HepG2 (cell line): ENCODE results near the gene HECTD4.

Experiments used
- ARNT ChIP-seq: fragments of 450-650 bp; IDR thresholded peaks from 2 replicates; pipeline ENCODE4 v1.6.1; 2017
- ASH2L ChIP-seq: fragments of 300-600, 200-600 bp; sonication (generic); IDR thresholded peaks from 2 replicates; pipeline ENCODE4 v1.7.0; 2017; ENCODE audit warnings: low read depth, mild to moderate bottlenecking, moderate library complexity, mixed read lengths, low read length; ENCODE audit not compliant: insufficient read length
- FOXA1 ChIP-seq, 2 experiments: fragments of 450-650 bp in 1 of 2; sonication (generic) in 1 of 2; formaldehyde crosslinking in 1 of 2; IDR thresholded peaks; 2 replicates each; pipeline versions ENCODE4 v1.4.0 to v1.6.1; 2016 to 2020; ENCODE audit warnings: missing genetic modification reagents in 1 of 2
- NFRKB ChIP-seq: fragments of 450-650 bp; IDR thresholded peaks from 2 replicates; pipeline ENCODE4 v1.6.1; 2017
- TARDBP ChIP-seq: sonication (generic); formaldehyde crosslinking; IDR thresholded peaks from 2 replicates; pipeline ENCODE4 v1.8.0; 2022; ENCODE audit warnings: mild to moderate bottlenecking, missing genetic modification reagents
- ZFP91 ChIP-seq: sonication (generic); formaldehyde crosslinking; IDR thresholded peaks from 2 replicates; pipeline ENCODE4 v1.9.0; 2022; ENCODE audit warnings: missing genetic modification reagents, mild to moderate bottlenecking, borderline replicate concordance
- ZNF24 ChIP-seq: fragments of 450-650 bp; IDR thresholded peaks from 2 replicates; pipeline ENCODE4 v1.6.1; 2017; ENCODE audit warnings: antibody characterized with exemption, mild to moderate bottlenecking
- TF ChIP-seq, protein P1 (sequence below): sonication (generic); formaldehyde crosslinking; IDR thresholded peaks from 2 replicates; pipeline ENCODE4 v1.9.0; 2021; ENCODE audit warnings: missing genetic modification reagents, mild to moderate bottlenecking, borderline replicate concordance
- TF ChIP-seq, protein P2 (sequence below): IDR thresholded peaks from 2 replicates; pipeline ENCODE4 v1.6.1; 2016; ENCODE audit warnings: missing biosample characterization, missing genetic modification reagents, low read depth
- TF ChIP-seq, protein P3 (sequence below): sonication (generic); formaldehyde crosslinking; IDR thresholded peaks from 2 replicates; pipeline ENCODE4 v1.9.0; 2021; ENCODE audit warnings: missing genetic modification reagents, mild to moderate bottlenecking, borderline replicate concordance

- TF ChIP-seq FOXA1 (IDR thresholded peaks at IDR 0.05) (no peak), FOXA1 (CRISPR knock-in tag; IDR thresholded peaks at IDR 0.05) (no peak), ZFP91 (CRISPR knock-in tag) (no peak), TARDBP (no peak), ARNT (no peak), ZNF24 (no peak), NFRKB (no peak), ASH2L (no peak)
- TF ChIP-seq, protein P1, sequence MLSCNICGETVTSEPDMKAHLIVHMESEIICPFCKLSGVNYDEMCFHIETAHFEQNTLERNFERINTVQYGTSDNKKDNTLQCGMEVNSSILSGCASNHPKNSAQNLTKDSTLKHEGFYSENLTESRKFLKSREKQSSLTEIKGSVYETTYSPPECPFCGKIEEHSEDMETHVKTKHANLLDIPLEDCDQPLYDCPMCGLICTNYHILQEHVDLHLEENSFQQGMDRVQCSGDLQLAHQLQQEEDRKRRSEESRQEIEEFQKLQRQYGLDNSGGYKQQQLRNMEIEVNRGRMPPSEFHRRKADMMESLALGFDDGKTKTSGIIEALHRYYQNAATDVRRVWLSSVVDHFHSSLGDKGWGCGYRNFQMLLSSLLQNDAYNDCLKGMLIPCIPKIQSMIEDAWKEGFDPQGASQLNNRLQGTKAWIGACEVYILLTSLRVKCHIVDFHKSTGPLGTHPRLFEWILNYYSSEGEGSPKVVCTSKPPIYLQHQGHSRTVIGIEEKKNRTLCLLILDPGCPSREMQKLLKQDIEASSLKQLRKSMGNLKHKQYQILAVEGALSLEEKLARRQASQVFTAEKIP (CRISPR knock-in tag) = no peak
- TF ChIP-seq, protein P2, sequence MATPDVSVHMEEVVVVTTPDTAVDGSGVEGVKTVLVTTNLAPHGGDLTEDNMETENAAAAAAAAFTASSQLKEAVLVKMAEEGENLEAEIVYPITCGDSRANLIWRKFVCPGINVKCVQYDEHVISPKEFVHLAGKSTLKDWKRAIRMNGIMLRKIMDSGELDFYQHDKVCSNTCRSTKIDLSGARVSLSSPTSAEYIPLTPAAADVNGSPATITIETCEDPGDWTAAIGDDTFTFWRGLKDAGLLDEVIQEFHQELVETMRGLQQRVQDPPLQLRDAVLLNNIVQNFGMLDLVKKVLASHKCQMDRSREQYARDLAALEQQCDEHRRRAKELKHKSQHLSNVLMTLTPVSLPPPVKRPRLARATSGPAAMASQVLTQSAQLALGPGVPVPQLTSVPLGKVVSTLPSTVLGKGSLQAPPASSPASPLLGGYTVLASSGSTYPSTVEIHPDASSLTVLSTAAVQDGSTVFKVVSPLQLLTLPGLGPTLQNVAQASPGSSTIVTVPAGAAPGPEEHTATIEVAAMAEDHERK (CRISPR knock-in tag) = no peak
- TF ChIP-seq, protein P3, sequence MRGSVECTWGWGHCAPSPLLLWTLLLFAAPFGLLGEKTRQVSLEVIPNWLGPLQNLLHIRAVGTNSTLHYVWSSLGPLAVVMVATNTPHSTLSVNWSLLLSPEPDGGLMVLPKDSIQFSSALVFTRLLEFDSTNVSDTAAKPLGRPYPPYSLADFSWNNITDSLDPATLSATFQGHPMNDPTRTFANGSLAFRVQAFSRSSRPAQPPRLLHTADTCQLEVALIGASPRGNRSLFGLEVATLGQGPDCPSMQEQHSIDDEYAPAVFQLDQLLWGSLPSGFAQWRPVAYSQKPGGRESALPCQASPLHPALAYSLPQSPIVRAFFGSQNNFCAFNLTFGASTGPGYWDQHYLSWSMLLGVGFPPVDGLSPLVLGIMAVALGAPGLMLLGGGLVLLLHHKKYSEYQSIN = no peak
These were observed 24.6 kb upstream of the HECTD4 start for GRCh38 chr12:112406519-112407488.
